B cell (primary cell): ENCODE measurements around the gene IGSF9. TPM values are rescaled to one million over a fixed set of nuclear protein-coding genes. Genes with fewer than 3 reads are reported as not detected.
"Not testable (repeated sequence)": the region's sequence is repeated elsewhere in the genome, so short reads cannot be mapped to it uniquely, and the experiment has no call there.

Source experiments
- ATAC-seq: fragments of 200-7000 bp; cut with Tn5 transposase; one replicate; pipeline ENCODE4 v1.10.0; 2021; ENCODE audit warnings: low read depth, mild to moderate bottlenecking, moderate number of reproducible peaks, moderate library complexity
- CTCF ChIA-PET: fragments of 350-600 bp; sonication (Branson Sonifier 250); formaldehyde crosslinking; loops from one replicate; lab custom pipeline; 2021; ENCODE audit warnings: antibody characterized with exemption, inconsistent platforms; lab: Charles Lee
- POLR2A ChIA-PET: fragments of 350-600 bp; sonication (Branson Sonifier 250); formaldehyde crosslinking; loops from one replicate; lab custom pipeline; 2021; ENCODE audit warnings: antibody characterized with exemption; lab: Charles Lee
- DNase-seq: peaks from one replicate; pipeline ENCODE4 v3.0.0; 2013
- H2AFZ ChIP-seq: 2 replicates; pipeline ENCODE4 v1.6.1; 2012; ENCODE audit warnings: mild to moderate bottlenecking, low read depth, low read length; ENCODE audit not compliant: insufficient read depth, poor library complexity, severe bottlenecking
- H3K27ac ChIP-seq, 2 donors: 1 replicate in 1 of 2; 2 replicates in 1 of 2; pipeline ENCODE4 v1.5.1; 2012 to 2013; ENCODE audit warnings: low read length in 2 of 2, mild to moderate bottlenecking in 2 of 2, moderate library complexity in 1 of 2
- H3K27me3 ChIP-seq, 4 experiments: fragments of 200-600 bp in 1 of 4; sonication (generic) in 1 of 4; replicated peaks in 1 of 4; 1 replicate in 2 of 4; 2 replicates in 2 of 4; pipeline versions ENCODE4 v1.6.1 to v1.7.0; 2013 to 2016; ENCODE audit warnings: low read length in 3 of 4, mild to moderate bottlenecking in 2 of 4, mixed read lengths in 1 of 4, moderate library complexity in 1 of 4; ENCODE audit not compliant: insufficient read depth in 4 of 4, control insufficient read depth in 3 of 4; ENCODE audit errors: control extremely low read depth in 1 of 4
- H3K36me3 ChIP-seq, 2 experiments: replicated peaks in 1 of 2; 1 replicate in 1 of 2; 2 replicates in 1 of 2; pipeline versions ENCODE4 v1.6.1 to v1.7.1; 2013; ENCODE audit warnings: low read length in 1 of 2; ENCODE audit not compliant: insufficient read depth in 2 of 2, control insufficient read depth in 1 of 2; ENCODE audit errors: control extremely low read depth in 1 of 2, extremely low read depth in 1 of 2
- H3K4me1 ChIP-seq, 2 donors: fragments of 200-600 bp in 1 of 2; sonication (generic) in 1 of 2; 1 replicate in 1 of 2; 2 replicates in 1 of 2; pipeline versions ENCODE4 v1.5.1 to v1.6.1; 2013 to 2017; ENCODE audit warnings: low read length in 2 of 2; ENCODE audit not compliant: control insufficient read depth in 2 of 2, insufficient read depth in 2 of 2
- H3K4me2 ChIP-seq: replicated peaks from 2 replicates; pipeline ENCODE3; 2012; ENCODE audit warnings: mild to moderate bottlenecking, low read depth, low read length; ENCODE audit not compliant: poor library complexity, severe bottlenecking
- H3K4me3 ChIP-seq, 5 experiments: fragments of 200-600 bp in 1 of 5; sonication (generic) in 1 of 5; 1 replicate in 3 of 5; 2 replicates in 2 of 5; pipeline versions ENCODE4 v1.5.1 to v1.7.0; 2011 to 2016; ENCODE audit warnings: low read length in 4 of 5, mild to moderate bottlenecking in 4 of 5, low read depth in 2 of 5, control low read depth in 1 of 5, moderate library complexity in 1 of 5; ENCODE audit not compliant: insufficient read depth in 1 of 5; ENCODE audit errors: control extremely low read depth in 1 of 5, extremely low read depth in 1 of 5
- H3K79me2 ChIP-seq: fragments of 200-600 bp; sonication (generic); one replicate; pipeline ENCODE4 v1.6.0; 2016; ENCODE audit warnings: low read length; ENCODE audit not compliant: control insufficient read depth, insufficient read depth
- H3K9ac ChIP-seq: fragments of 200-600 bp; sonication (generic); 2 replicates; pipeline ENCODE4 v1.6.1; 2017; ENCODE audit warnings: mild to moderate bottlenecking, low read length, moderate library complexity
- H3K9me3 ChIP-seq, 3 donors: one replicate each; pipeline versions ENCODE4 v1.6.1 to v1.7.1; 2013; ENCODE audit warnings: low read length in 2 of 3; ENCODE audit not compliant: control insufficient read depth in 2 of 3, insufficient read depth in 1 of 3; ENCODE audit errors: control extremely low read depth in 1 of 3
- H4K20me1 ChIP-seq: 2 replicates; pipeline ENCODE4 v1.6.0; 2012; ENCODE audit warnings: mild to moderate bottlenecking, low read length; ENCODE audit not compliant: insufficient read depth, control insufficient read depth, poor library complexity, severe bottlenecking
- H3K27ac Mint-ChIP-seq: one replicate; pipeline ENCODE4 v1.8.0; 2021; ENCODE audit warnings: mixed read lengths
- H3K27me3 Mint-ChIP-seq: one replicate; pipeline ENCODE4 v1.8.0; 2021; ENCODE audit warnings: mixed read lengths
- H3K4me1 Mint-ChIP-seq: one replicate; pipeline ENCODE4 v1.8.0; 2021; ENCODE audit warnings: mixed read lengths
- H3K4me3 Mint-ChIP-seq: one replicate; pipeline ENCODE4 v1.8.0; 2021; ENCODE audit warnings: mixed read lengths
- H3K9me3 Mint-ChIP-seq: one replicate; pipeline ENCODE4 v1.8.0; 2022; ENCODE audit warnings: mixed read lengths; ENCODE audit not compliant: insufficient read depth
- EZH2 ChIP-seq: IDR thresholded peaks from 2 replicates; pipeline ENCODE4 v1.6.1; 2012; ENCODE audit warnings: borderline replicate concordance, low read depth, mild to moderate bottlenecking, moderate library complexity, low read length; ENCODE audit not compliant: insufficient read depth, poor library complexity, severe bottlenecking
- WGBS: methylation state at CpG from one replicate; pipeline ENCODE4 v1.1.5; 2013; ENCODE audit warnings: missing lambda C conversion rate; ENCODE audit not compliant: insufficient coverage; 5-methylcytosine and 5-hydroxymethylcytosine counted together
- intact Hi-C: fragments of 100-400 bp; cut with micrococcal nuclease; formaldehyde crosslinking; loops from one replicate; pipeline ENCODE4 v1.10.0; 2022
- polyA plus RNA-seq: library from polyadenylated mRNA; depleted of rRNA; stranded (reverse); fragments of >200 nt; gene quantifications from 2 replicates; pipeline ENCODE4 v1.2.3, GENCODE V29; 2012
- total RNA-seq, 2 donors: library from RNA; stranded (reverse); fragments of 120-200 nt in 1 of 2; gene quantifications; 1 replicate in 1 of 2; 2 replicates in 1 of 2; pipeline versions ENCODE4 v1.2.3 to v1.2.4, GENCODE V29; 2013 to 2022
- TF ChIP-seq, protein P1 (sequence below): fragments of 200-600 bp; IDR thresholded peaks from one replicate; pipeline ENCODE4 v1.8.0; 2022; ENCODE audit warnings: antibody characterized with exemption, mild to moderate bottlenecking

The IGSF9 gene
- total and polyA plus RNA-seq, 2 donors (not counting 1 experiment from before 2014, with no cell fraction given): 0.36 to 0.37 TPM

DNA sequence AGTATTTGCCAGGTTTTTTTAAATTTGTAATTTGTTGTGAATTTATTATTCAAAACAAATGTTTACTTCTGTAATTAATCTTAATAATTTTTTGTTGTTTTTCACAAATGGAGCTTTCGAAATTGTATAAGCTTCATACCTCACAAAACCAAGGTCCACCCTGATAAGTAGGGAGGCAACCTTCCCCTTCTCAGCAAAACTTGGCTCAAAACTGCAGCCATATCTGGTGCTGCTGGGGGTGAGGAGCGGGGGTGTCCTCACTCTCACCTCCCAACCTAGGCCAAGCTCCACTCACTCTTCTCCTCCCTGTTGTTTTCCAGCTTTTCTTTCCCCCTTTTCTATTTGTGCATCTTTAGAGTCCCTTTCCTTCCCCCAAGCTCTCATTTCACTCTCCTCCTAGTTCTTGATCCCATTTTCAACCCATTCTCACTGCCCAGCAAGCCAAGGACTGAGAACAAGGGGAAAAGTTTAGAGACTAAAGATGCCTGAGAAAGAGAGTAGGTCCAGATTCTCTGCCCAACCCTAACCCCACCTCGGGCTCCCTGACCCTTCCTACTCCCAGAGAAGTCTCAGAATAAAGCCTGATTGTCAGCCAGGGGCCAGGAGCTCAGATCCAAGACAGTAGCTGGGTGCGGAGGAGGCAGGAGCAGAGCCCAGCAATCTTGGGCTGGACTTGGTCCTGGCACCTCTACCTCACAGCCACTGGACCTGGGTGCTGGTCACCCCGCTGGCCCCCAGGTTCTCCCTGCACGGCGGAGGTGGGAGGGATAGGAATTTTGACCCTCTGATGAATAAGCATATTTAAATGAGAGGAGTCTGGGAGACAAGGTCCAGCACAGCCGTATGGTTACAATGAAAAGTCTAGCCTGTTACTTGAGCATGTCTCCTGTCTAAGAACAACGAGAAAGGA lies 37.1 kb downstream of the IGSF9 start:
- Histone ChIP-seq H3K9ac (no peak overlapping the region), H2AFZ (no peak overlapping the region), H3K4me1 (peaks cover 31 to 34% of the 10 kb centered on the region in 2 donors), H3K4me3 (no peak overlapping the region), H3K9me3 (no peaks in the 10 kb centered on the region), H3K36me3 (no peaks in the 10 kb centered on the region), H3K4me2 (no peak overlapping the region), H4K20me1 (no peaks in the 10 kb centered on the region), H3K27ac (no peak overlapping the region), H3K79me2 (peaks cover 4% of the 10 kb centered on the region), H3K27me3 (no peaks in the 10 kb centered on the region)
- intact Hi-C loops: no loop called here
- no peaks in the 10 kb centered on the region for H3K9me3 Mint-ChIP-seq
- ATAC-seq (no peak), DNase-seq (peak; percentile 17)
- peaks cover 32% of the 10 kb centered on the region for H3K4me1 Mint-ChIP-seq
- H3K27me3 Mint-ChIP-seq: no peaks in the 10 kb centered on the region
- CTCF ChIA-PET: interaction anchor here (1.2 to 1.8 kb wide), 3 partner anchors 13 to 109 kb away, joined by 3 to 7 read pairs (median 4); no protein-coding TSS in a partner anchor
- WGBS: 93% methylated on average over 6 of the region's 9 CpGs
- H3K27ac Mint-ChIP-seq: peak overlapping the region; percentile 11
- POLR2A ChIA-PET: no interaction called here
- H3K4me3 Mint-ChIP-seq: no peak overlapping the region
- TF ChIP-seq, protein P1, sequence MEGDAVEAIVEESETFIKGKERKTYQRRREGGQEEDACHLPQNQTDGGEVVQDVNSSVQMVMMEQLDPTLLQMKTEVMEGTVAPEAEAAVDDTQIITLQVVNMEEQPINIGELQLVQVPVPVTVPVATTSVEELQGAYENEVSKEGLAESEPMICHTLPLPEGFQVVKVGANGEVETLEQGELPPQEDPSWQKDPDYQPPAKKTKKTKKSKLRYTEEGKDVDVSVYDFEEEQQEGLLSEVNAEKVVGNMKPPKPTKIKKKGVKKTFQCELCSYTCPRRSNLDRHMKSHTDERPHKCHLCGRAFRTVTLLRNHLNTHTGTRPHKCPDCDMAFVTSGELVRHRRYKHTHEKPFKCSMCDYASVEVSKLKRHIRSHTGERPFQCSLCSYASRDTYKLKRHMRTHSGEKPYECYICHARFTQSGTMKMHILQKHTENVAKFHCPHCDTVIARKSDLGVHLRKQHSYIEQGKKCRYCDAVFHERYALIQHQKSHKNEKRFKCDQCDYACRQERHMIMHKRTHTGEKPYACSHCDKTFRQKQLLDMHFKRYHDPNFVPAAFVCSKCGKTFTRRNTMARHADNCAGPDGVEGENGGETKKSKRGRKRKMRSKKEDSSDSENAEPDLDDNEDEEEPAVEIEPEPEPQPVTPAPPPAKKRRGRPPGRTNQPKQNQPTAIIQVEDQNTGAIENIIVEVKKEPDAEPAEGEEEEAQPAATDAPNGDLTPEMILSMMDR: no peak
- TF ChIP-seq EZH2: no peak

DNA sequence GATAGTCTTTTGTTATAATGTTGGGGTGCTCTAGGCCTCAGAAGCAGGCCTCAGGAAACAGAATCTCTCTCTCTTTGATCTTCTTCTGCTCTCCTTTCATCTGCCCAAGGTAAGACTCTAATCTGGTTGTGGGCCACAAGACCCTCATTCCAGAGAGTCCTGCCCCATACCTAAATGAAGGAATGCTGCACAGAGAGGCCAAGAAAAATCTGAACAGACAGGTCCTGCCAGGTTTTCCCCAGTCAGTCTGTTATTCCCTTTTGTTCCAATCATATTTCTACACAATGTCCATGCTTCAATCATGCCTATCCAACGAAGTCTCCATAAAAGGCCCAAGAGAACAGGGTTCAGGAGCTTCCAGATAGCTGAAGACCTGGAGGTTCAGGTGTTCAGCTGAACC lies 38.5 kb downstream of the IGSF9 start:
- H3K4me1 ChIP-seq: peaks cover 24 to 27% of the 10 kb centered on the region in 2 donors
- no peak overlapping the region for H3K9ac ChIP-seq
- no peak overlapping the region for H2AFZ ChIP-seq
- H3K79me2 ChIP-seq: peaks cover 4% of the 10 kb centered on the region
- no peaks in the 10 kb centered on the region for H3K9me3 Mint-ChIP-seq
- no peak overlapping the region for H3K27ac ChIP-seq
- no peak overlapping the region for H3K27ac Mint-ChIP-seq
- H3K4me2 ChIP-seq: no peak overlapping the region
- H3K27me3 Mint-ChIP-seq: no peaks in the 10 kb centered on the region
- no peak overlapping the region for H3K4me3 Mint-ChIP-seq
- POLR2A ChIA-PET: no interaction called here
- WGBS: no CpG with 5 or more reads among the region's 1 CpG
- no peaks in the 10 kb centered on the region for H3K27me3 ChIP-seq
- H3K4me3 ChIP-seq: no peak overlapping the region
- TF ChIP-seq, protein P1: no peak
- no peak for TF ChIP-seq EZH2
- no peak for DNase-seq
- CTCF ChIA-PET: interaction anchor here (0.8 to 5.1 kb wide), 5 partner anchors 11 to 99 kb away, joined by 3 to 19 read pairs (median 3); no protein-coding TSS in a partner anchor
- no peaks in the 10 kb centered on the region for H4K20me1 ChIP-seq
- no peaks in the 10 kb centered on the region for H3K36me3 ChIP-seq
- peaks cover 22% of the 10 kb centered on the region for H3K4me1 Mint-ChIP-seq
- no peaks in the 10 kb centered on the region for H3K9me3 ChIP-seq
- no peak for ATAC-seq
- intact Hi-C loops: no loop called here

DNA sequence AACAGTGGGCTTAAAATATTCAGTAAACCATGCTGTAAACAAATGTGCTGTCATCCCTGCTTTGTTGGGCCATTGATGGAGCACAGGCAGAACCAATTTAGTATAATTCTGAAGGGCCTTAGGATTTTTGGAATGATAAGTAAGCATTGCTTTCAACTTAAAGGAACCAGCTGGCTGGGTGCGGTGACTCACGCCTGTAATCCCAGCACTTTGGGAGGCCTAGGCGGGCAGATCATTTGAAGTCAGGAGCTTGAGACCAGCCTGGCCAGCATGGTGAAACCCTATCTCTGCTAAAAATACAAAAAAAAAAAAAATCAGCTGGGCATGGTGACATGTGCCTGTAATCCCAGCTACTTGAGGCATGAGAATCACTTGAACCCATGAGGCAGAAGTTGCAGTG lies 41.4 kb downstream of the IGSF9 start:
- intact Hi-C loops, H3K4me1 ChIP-seq, H3K9ac ChIP-seq, DNase-seq, H3K9me3 Mint-ChIP-seq, H3K4me3 ChIP-seq, H3K9me3 ChIP-seq, H3K27ac Mint-ChIP-seq, H3K27me3 Mint-ChIP-seq, ATAC-seq, H4K20me1 ChIP-seq, H3K4me2 ChIP-seq, H2AFZ ChIP-seq, H3K36me3 ChIP-seq, H3K4me1 Mint-ChIP-seq, H3K27me3 ChIP-seq, POLR2A ChIA-PET, H3K4me3 Mint-ChIP-seq, H3K27ac ChIP-seq, H3K79me2 ChIP-seq: not testable (repeated sequence)
- WGBS: 95% methylated on average over 3 of the region's 3 CpGs
- CTCF ChIA-PET: interaction anchor here (0.7 to 5.1 kb wide), 3 partner anchors 11 to 83 kb away, joined by 3 to 19 read pairs (median 3); no protein-coding TSS in a partner anchor
